ENCODE measurements around the gene SUMO4. TPM values are rescaled to one million over a fixed set of nuclear protein-coding genes. Genes with fewer than 3 reads are reported as not detected.

Gene SUMO4
- total and polyA plus RNA-seq, 10 of the 15 experiments (the other 5 are each of a cell fraction or from before 2014, with no cell fraction given), result 0.07 to 5.3 (median 1.0) TPM; not detected in 1

GRCh38 chr6:149446791-149447376 is 46.8 kb downstream of the SUMO4 start:
- Histone ChIP-seq H3K9me3 (replicated peaks; ENCODE audit: control insufficient read depth, insufficient read depth, low read length) (no peaks in the 10 kb centered on the region; the same call in 2 of the 3 replicates), H3K27ac (ENCODE audit: control insufficient read depth, insufficient read depth) (no peak overlapping the region), H3K9ac (ENCODE audit: control insufficient read depth, insufficient read depth, low read length) (no peak overlapping the region), H4K20me1 (ENCODE audit: control insufficient read depth, insufficient read depth) (no peaks in the 10 kb centered on the region), H3K27me3 (replicated peaks in 1 of 2; ENCODE audit: control insufficient read depth in 2 of 2, insufficient read depth in 2 of 2, low read length in 1 of 2) (no peaks in the 10 kb centered on the region), H2AFZ (ENCODE audit: control insufficient read depth, low read depth, low read length) (no peak overlapping the region), H3K36me3 (ENCODE audit: control insufficient read depth in 2 of 2, insufficient read depth in 2 of 2, low read length in 1 of 2) (peaks cover 0 to 8% of the 10 kb centered on the region in 2 experiments; a peak in 2 of 4 replicates), H3K4me3 (no peak overlapping the region), H3K79me2 (ENCODE audit: control insufficient read depth, insufficient read depth, low read length) (no peaks in the 10 kb centered on the region), H3K4me1 (ENCODE audit: control insufficient read depth, insufficient read depth, low read length) (no peaks in the 10 kb centered on the region), H3K4me2 (ENCODE audit: control insufficient read depth, insufficient read depth) (no peak overlapping the region)
- ATAC-seq (no peak; the same call in 2 of the 3 replicates), FAIRE-seq (no peak), DNase-seq (ENCODE audit: low read depth, low spot score) (no peak)
- ChIA-PET SMC1A (ENCODE audit: uncharacterized antibody, unreplicated experiment) (interaction anchor here (1.0 to 2.6 kb wide), 7 partner anchors 13 to 75 kb away, joined by 3 to 13 read pairs (median 3); no protein-coding TSS in a partner anchor), RAD21 (ENCODE audit: unreplicated experiment) (interaction anchor here (1.2 to 1.9 kb wide), 3 partner anchors 69 to 252 kb away, joined by 3 to 6 read pairs (median 5); no protein-coding TSS in a partner anchor), CTCF (interaction anchor here (1.0 to 2.6 kb wide), 5 partner anchors 8 to 70 kb away, joined by 3 to 9 read pairs (median 3); no protein-coding TSS in a partner anchor), POLR2A (no interaction called here)
- intact Hi-C loops (cut with micrococcal nuclease; ENCODE audit: unreplicated experiment), result no loop called here
- BruUV-seq (replicated peaks), result no TSS peak
- 79% methylated on average over 5 of the region's 5 CpGs for WGBS (ENCODE audit: insufficient coverage, insufficient replicate concordance, low lambda C conversion rate, missing lambda C conversion rate)
- TF ChIP-seq POLR2AphosphoS5 (IDR thresholded peaks at IDR 0.05; ENCODE audit: low read length) (no peak; the same call in 1 of the 2 replicates), CTCF (IDR thresholded peaks at IDR 0.05 in 2 of 3, conservative IDR thresholded peaks at IDR 0.05 in 1 of 3; ENCODE audit: control insufficient read depth in 2 of 3, extremely low read depth in 1 of 3, insufficient read depth in 1 of 3, low read depth in 3 of 3, low read length in 3 of 3) (0 out of 6 replicates have a peak, but pooled peaks of 1 of the 3 experiments have one; percentile 3), SUPT20H (IDR thresholded peaks at IDR 0.05; ENCODE audit: borderline replicate concordance, control insufficient read depth, low read depth, low read length) (no peak), MYB (IDR thresholded peaks at IDR 0.05; ENCODE audit: borderline replicate concordance, low read depth, low read length) (no peak)
- in situ Hi-C loops (cut with MboI), result loop anchor here (25.0 kb wide), 1 partner anchor 685 kb away; no protein-coding TSS in a partner anchor
